ENCODE measurements around the gene CD22.
"Not testable (repeated sequence)": the region's sequence is repeated elsewhere in the genome, so short reads cannot be mapped to it uniquely, and the experiment has no call there.

CD22 gene

DNA sequence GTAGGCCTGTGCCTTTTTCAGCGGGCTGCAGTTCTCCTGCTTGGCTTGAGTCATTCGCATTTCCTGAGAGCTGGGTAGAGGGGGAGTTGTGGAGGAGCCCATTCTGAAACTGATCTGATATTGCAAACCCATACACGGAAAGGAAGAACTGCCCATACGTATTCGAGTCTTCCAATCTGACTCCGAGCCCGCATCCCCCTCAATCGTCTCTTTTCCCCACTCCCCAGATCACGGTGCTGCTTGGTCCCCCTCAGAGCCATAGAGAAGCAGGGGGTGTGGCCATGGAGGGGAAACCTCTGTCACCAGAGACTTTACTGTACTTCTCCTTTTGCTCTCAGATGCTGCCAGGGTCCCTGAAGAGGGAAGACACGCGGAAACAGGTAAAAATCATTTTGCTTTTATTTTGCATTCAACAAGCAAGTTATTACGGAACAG, at the start of gene CD22:
TSS of gene CD22 (plus strand) at position 337 of the 435 bp plus-strand sequence. CDS start 2,854 bp downstream, outside the sequence.
- no peak for DNase-seq

- no peak for DNase-seq
These were observed 49.6 kb upstream of the CD22 start for GRCh38 chr19:35279374-35279773.

- no peak for DNase-seq
These were observed 48.8 kb upstream of the CD22 start for GRCh38 chr19:35279985-35280821.

DNA sequence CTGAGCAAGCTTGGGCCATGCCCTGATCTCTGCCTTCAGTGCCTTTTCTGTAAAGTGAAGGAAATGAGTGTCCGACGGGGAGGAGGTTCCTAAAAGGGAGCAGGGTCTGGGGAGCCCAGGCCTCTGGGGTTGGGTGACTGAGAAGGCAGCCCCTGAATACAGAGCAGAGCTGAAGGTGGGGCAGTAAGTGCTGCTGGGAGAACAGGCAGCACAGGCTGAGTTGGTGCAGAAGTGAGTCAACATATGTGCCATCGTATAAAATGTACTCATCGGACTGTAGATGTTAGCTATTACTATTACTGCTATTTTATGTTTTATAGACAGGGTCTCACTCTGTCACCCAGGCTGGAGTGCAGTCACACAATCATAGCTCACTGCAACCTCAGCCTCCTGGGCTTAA, 47.7 kb upstream of the CD22 start:
- DNase-seq, result no peak

GRCh38 chr19:35284153-35285094, 44.6 kb upstream of the CD22 start:
- no peak for DNase-seq

DNA sequence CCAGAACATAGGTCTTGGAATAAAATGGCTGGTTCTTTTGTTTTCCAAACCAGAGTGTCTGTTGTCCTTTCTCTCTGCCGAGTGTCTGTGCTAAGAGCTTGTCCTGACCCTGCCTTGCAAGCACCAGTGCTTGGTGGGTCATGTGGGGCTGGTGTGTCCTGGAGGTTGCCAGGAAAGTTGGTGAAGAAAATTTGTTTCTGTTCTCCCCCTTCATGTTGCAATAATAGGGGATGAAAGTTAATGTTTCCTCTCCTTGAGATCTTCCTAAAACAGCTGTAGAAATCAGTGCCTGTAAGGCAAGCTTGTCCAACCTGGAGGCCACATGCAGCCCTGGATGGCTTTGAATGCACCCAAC, 43.9 kb upstream of the CD22 start:
- no peak for DNase-seq

DNA sequence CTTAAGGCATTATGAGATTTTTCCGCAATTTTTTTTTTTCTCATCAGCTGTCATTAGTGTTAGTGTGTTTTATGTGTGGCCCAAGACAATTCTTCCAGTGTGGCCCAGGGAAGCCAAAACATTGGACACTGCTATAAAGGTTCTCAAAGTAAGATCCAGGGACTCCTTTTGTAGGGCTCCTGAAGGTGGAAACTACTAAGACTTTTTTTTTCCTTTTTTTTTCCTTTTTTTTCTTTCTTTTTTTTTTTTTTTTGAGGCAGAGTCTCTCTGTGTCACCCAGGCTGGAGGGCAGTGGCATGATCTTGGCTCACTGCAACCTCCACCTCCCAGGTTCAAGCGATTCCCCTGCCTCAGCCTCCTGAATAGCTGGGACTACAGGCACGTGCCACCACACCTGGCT, 43.5 kb upstream of the CD22 start:
- not testable (repeated sequence) for DNase-seq

DNA sequence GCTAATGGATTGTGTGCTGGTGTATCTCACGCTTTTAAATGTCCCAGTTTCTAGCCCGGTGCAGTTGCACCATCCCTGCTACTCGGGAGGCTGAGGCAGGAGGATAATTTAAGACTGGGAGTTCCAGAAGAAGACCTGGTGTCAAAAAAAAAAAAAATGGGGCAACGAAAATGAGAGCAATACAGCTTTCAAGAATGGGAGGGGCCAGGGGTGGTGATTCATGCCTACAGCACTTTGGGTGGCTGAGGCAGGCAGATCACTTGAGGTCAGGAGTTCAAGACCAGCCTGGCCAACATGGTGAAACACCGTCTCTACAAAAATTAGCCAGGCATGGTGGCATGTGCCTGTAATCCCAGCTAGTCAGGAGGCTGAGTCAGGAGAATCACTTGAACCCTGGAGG, 42.9 kb upstream of the CD22 start:
- not testable (repeated sequence) for DNase-seq

- no peak for DNase-seq
These were observed 41.3 kb upstream of the CD22 start for GRCh38 chr19:35287713-35288112.

GRCh38 chr19:35288331-35288730, 40.7 kb upstream of the CD22 start:
- DNase-seq, result no peak

GRCh38 chr19:35288906-35289305, 40.1 kb upstream of the CD22 start:
- DNase-seq, result no peak

DNA sequence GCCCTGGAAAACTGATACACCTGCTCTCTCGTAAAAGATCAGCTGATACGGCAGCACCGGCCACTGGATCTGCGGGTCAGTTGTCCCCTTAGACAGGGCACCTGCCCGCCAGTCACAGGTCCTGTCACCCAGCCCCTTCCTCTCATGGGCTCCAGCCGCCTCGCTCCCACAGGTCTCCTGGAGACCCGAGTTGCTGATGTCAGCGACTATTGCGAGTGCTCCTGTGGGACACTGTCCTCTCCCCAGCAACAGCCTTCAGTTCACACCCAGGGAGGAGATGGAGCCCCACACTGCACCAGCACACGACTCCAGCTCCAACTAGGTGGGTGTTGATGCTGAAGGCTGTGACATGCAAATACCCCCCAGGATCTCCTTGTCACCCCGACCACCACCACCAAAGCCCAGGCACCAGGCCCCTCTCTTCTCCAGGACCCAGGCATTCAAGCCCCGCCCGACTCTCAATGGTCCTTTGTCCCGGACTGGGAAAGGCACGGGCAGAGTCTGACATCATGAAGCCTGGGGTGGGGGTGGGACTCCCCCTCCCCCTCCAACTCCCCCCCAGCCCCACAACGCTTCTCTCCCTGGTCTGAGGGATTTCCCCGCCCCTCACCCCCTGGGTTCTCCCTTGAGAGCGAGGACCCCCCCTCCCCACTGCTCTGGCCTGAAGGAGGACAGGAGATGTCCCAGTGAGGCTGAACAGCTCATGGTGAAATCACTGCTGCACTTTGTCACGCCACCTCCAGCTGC, 38.4 kb upstream of the CD22 start:
- no peak for DNase-seq

DNA sequence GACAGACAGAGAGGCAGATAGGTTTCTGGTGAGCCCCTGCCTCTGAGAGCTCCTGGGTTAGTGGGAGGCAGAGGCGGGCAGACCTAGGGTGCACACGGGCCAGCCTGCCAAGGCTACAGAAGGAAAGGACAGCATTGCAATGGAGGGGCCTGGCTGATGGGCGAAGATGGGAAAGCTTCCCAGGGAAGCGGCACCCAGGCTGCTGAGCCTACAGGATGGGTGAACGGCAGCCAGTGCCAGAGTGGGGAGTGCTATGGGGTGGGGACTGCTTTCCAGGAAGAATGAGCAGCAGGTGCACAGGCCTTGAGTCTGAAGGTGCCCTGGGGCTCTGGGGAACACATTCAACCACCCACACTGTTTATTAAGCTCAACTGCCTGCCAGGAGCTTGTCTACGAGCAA, 37.7 kb upstream of the CD22 start:
- no peak for DNase-seq

- no peak for DNase-seq
These were observed 37.1 kb upstream of the CD22 start, which contains the start of gene MAG for GRCh38 chr19:35291916-35292315. TSS of gene MAG (plus strand) at chr19:35292161. CDS start at chr19:35295409, 3,248 bp downstream.

DNA sequence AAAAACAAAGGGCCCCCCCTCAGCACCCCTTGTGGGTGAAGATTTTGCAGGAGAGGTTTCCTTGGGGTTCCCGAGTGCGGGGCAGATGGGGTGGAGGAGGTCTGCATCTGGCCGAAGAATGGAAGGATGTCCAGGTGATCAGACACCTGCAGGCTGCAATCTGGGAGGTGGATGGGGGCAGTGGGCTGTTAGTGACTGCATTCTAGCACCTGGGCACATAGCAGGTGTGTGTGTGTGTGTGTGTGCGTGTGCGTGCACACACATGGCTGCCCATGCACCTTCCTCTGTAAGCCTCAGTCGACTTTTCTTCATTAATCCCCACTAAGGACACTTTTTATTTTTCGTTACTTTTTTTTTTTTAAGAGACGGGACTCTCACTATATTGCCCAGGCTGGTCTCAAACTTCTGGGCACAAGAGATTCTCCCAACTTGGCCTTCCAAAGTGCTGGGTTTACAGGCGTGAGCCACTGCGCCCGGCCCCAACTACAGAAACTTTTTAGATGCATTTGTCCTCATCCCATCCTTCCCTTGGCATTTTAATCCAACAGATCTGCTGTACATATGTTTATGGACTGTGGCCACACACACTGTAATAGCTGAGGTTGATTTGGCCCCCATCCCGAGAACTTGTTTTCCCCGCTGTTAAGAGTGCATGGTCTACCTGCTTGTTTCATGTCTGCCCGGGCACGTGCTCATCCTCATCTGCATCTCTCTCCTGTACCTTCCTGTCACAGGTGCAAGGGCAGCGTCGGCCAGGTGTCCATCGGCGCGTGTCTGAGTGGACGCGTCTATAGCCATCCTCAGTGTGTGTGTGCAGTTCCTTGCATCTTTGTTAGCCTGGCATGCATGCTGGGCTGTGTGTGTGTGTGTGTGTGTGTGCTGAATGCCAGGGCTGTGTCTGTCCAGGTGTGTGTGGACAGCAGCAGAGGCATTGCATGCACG, 36.3 kb upstream of the CD22 start:
- DNase-seq, result no peak

- DNase-seq, result no peak
These were observed 35.6 kb upstream of the CD22 start for GRCh38 chr19:35293363-35293739.

DNA sequence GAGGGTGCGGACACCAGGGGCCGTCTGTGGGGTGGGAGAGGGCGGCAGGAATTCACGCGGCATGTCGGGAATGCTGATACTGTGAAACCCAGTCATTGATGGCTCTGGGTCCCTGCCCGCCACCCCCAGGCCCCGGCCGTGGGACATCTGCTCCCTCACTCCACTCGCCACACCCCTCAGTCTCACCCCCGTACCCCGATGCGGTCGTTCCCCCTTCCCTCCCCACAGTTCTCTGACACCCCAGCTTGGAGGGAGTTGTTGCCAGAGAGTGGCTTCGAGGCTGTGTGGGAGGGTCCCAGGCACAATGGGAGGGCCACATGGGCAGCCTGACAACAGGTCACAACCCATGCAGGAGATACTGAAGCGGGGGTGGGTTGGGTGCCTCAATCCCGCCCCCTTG, 35.2 kb upstream of the CD22 start:
- no peak for DNase-seq

DNA sequence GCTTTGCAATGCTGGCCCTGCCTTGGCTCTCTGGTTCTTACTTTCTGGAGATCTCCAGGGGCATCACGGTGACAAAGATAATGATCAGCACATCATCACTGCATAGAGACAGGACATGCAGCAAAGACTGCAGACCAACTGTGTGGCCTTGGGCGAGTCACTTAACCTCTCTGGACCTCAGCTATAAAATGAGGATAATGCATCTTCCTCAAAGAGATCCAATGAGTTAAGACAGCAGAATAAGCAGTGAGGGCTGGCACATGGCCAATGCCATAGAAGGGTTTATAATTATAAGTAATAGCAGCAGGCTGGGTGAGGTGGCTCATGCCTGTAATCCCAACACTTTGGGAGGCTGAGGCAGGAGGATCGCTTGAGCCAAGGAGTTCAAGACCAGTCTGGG, 34.7 kb upstream of the CD22 start:
- no peak for DNase-seq

GRCh38 chr19:35294859-35295791, 33.9 kb upstream of the CD22 start:
- DNase-seq, result no peak

DNA sequence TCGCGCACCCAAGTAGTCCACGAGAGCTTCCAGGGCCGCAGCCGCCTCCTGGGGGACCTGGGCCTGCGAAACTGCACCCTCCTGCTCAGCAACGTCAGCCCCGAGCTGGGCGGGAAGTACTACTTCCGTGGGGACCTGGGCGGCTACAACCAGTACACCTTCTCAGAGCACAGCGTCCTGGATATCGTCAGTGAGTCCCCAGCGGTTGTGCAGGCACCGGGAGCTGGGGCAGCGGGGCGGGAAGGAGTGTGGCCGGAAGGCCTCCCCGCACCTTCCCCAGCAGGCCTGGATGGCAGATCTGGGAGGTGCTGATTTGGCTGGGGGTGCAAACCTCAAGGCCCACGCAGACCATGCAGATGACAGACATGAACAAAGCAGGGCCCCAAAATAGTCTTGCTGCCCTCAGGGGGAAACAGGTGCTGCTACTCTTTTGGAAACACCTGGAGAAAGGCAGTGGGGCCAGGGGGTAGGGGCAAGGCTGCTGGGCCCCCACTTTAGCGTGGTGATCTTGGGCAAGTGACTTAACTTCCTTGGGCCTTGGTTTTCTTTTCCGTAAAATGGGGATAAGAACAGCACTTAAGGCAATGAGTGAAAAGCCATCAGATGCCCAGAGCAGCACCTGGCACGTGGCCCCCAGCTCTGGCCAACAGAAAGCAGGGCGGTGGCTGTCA, 33.1 kb upstream of the CD22 start:
- DNase-seq, result peak; percentile 70

Measured in activated effector memory CD4-positive, alpha-beta T cell treated with anti-CD3 and anti-CD28 coated beads, Interleukin-2, amount 50 U/mL, for 16 hours (primary cell).